ENCODE results near the gene DECR2. TPM values are rescaled to one million over a fixed set of nuclear protein-coding genes. Genes with fewer than 3 reads are reported as not detected.
A peak's percentile ranks its signal among the peaks of the same experiment; 100 is the strongest.

Gene DECR2
- total and polyA plus RNA-seq, 4 donors, result 42.2 to 210 (median 126) TPM

DNA sequence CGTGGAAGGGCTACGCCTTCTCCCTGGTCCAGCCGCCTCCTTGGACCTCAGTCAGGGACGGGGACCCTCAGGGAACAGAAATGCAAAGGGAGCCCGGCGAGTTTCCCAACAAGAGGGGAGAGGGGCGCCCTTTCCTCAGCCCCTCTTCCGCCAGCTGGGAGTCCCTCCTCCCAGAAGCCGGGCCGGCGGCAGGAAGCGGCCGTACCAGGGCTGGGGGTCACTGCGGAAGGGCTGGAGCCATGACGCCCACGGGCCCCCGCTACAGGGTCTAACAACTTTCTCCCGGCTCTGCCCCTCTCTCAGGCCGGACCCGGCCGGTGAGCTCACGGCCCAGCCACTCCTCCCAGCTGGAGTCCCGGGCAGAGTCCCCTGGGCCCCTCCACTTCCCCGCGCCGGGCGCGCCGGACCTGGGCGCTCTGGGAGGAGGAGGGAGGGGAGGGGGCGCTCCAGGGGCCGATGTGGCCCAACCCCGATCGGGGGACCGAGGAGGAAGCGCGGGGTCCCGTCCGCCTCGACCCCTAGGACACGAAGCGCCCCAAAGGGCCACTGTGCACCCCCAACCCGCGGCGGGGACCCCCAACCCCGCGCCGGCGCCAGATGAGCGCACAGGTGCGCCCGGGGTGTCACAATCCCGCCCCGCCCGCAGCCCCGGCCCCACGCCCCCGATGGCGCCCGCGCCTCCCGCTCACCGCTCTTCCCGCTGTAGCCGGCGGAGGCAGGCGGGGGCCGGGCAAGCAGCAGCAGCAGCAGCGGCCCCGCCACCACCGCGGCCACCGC lies 20.5 kb upstream of the DECR2 start:
- no peaks in the 10 kb centered on the region for H3K9me3 ChIP-seq (ENCODE audit: control insufficient read depth in 4 of 4, low read length in 3 of 4)
- H3K9ac ChIP-seq (ENCODE audit: low read depth in 1 of 2, low read length in 2 of 2), result peak overlapping the region; percentile 47
- peak overlapping the region; percentile 54 to 80 (median 72) for H3K4me3 ChIP-seq (ENCODE audit: low read depth in 1 of 3, low read length in 3 of 3)

DNA sequence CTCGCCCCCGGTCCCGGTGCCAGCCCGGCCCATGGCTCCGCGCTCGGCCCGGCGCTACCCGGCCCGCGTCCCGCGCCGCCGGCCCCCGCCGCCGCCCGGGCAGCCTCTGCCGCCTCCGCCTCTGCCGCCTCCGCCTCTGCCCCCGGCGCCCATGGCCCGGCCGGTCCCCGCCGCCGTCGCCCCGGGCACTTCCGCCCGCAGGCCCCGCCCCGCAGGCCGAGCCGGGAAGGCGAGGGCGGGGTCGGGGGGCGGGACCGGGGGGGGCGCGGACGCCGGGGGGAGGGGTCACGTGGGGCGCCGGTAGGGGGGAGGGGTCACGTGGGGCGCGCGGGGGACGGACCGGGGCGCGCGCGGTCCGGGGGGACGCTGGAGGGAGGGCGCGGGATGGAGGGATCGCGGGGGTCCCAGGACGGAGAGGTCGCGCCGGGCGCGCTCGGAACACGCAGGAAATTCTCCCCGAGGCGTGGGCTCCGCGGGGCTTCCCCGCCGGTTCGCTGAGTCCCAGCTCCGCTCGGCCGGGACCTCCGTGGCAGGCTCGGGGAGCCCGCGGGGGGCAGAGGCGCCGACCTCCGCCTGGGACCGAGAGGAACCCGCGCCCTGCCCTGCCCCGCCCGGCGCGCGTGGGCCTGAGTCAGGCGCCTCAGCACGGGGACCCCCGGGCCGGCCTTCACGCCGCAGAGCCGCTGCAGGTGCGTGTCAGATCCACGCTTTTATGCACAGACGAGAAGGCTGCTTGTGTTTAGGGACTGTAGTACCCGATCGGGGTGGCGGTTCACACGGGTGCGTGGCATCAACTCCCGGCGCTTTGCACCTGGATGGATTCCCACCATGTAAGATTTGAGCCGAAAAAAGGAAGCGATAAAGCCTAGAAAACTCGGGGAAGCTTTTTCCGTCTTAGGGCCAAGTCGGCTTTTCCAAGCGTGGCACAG lies 19.6 kb upstream of the DECR2 start, which contains the start of gene PGAP6:
TSS of gene PGAP6 (minus strand) at position 190 of the 929 bp plus-strand sequence. CDS start at position 33, 157 bp downstream.
- peaks cover 0 to 26% (median 15%) of the 10 kb centered on the region in 4 donors for H3K4me1 ChIP-seq (ENCODE audit: control insufficient read depth in 4 of 4, insufficient read depth in 4 of 4, low read length in 3 of 4)
- peak within 1 kb of the TSS; percentile 69 to 87 (median 80) for H3K4me3 ChIP-seq (ENCODE audit: low read depth in 1 of 3, low read length in 3 of 3)
- H3K36me3 ChIP-seq (ENCODE audit: control insufficient read depth in 4 of 4, insufficient read depth in 3 of 4, low read depth in 1 of 4, low read length in 3 of 4), result peaks cover 0 to 2% (median under 1%) of the 10 kb centered on the region in 4 donors
- DNase-seq (ENCODE audit: low spot score), result peak; percentile 73
- H3K9ac ChIP-seq (ENCODE audit: low read depth in 1 of 2, low read length in 2 of 2), result peak within 1 kb of the TSS; percentile 71 to 72
- TF ChIP-seq, protein P1, sequence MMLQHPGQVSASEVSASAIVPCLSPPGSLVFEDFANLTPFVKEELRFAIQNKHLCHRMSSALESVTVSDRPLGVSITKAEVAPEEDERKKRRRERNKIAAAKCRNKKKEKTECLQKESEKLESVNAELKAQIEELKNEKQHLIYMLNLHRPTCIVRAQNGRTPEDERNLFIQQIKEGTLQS (IDR thresholded peaks at IDR 0.05), result no peak
- WGBS, result under 1% methylated on average over 123 of the region's 123 CpGs
- H3K9me3 ChIP-seq (ENCODE audit: control insufficient read depth in 4 of 4, low read length in 3 of 4), result no peaks in the 10 kb centered on the region
- no peaks in the 10 kb centered on the region for H3K27me3 ChIP-seq (ENCODE audit: control insufficient read depth in 4 of 4, insufficient read depth in 4 of 4, low read length in 3 of 4)
- peak within 1 kb of the TSS; percentile 35 to 59 for H3K27ac ChIP-seq (ENCODE audit: low read depth in 1 of 2, low read length in 2 of 2)

More for the DNA sequence above, 20.5 kb upstream of the DECR2 start:
- H3K27me3 ChIP-seq (ENCODE audit: control insufficient read depth in 4 of 4, insufficient read depth in 4 of 4, low read length in 3 of 4), result no peaks in the 10 kb centered on the region
- H3K4me1 ChIP-seq (ENCODE audit: control insufficient read depth in 4 of 4, insufficient read depth in 4 of 4, low read length in 3 of 4), result peaks cover 0 to 26% (median 15%) of the 10 kb centered on the region in 4 donors
- peaks cover 0 to 9% (median 3%) of the 10 kb centered on the region in 4 donors for H3K36me3 ChIP-seq (ENCODE audit: control insufficient read depth in 4 of 4, insufficient read depth in 3 of 4, low read depth in 1 of 4, low read length in 3 of 4)
- 2% methylated on average over 73 of the region's 73 CpGs for WGBS
- DNase-seq (ENCODE audit: low spot score), result no peak
- peak overlapping the region in 1 of 2 donors; percentile 35 for H3K27ac ChIP-seq (ENCODE audit: low read depth in 1 of 2, low read length in 2 of 2)
- TF ChIP-seq, protein P1 (IDR thresholded peaks at IDR 0.05), result no peak
- TF ChIP-seq, protein P2, sequence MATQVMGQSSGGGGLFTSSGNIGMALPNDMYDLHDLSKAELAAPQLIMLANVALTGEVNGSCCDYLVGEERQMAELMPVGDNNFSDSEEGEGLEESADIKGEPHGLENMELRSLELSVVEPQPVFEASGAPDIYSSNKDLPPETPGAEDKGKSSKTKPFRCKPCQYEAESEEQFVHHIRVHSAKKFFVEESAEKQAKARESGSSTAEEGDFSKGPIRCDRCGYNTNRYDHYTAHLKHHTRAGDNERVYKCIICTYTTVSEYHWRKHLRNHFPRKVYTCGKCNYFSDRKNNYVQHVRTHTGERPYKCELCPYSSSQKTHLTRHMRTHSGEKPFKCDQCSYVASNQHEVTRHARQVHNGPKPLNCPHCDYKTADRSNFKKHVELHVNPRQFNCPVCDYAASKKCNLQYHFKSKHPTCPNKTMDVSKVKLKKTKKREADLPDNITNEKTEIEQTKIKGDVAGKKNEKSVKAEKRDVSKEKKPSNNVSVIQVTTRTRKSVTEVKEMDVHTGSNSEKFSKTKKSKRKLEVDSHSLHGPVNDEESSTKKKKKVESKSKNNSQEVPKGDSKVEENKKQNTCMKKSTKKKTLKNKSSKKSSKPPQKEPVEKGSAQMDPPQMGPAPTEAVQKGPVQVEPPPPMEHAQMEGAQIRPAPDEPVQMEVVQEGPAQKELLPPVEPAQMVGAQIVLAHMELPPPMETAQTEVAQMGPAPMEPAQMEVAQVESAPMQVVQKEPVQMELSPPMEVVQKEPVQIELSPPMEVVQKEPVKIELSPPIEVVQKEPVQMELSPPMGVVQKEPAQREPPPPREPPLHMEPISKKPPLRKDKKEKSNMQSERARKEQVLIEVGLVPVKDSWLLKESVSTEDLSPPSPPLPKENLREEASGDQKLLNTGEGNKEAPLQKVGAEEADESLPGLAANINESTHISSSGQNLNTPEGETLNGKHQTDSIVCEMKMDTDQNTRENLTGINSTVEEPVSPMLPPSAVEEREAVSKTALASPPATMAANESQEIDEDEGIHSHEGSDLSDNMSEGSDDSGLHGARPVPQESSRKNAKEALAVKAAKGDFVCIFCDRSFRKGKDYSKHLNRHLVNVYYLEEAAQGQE (IDR thresholded peaks at IDR 0.05), result no peak
- TF ChIP-seq FOXA2 (IDR thresholded peaks at IDR 0.05) (no peak), RXRA (IDR thresholded peaks at IDR 0.05) (no peak), FOXA1 (IDR thresholded peaks at IDR 0.05) (no peak), JUND (IDR thresholded peaks at IDR 0.05) (no peak), HNF4A (conservative IDR thresholded peaks at IDR 0.05) (no peak), GABPA (IDR thresholded peaks at IDR 0.05 in 1 of 2, conservative IDR thresholded peaks at IDR 0.05 in 1 of 2) (no peak), RAD21 (IDR thresholded peaks at IDR 0.05) (no peak)

Measured in liver (tissue), 9 donors.